HG03159 (cell line): ENCODE results near the gene SYDE2.
A peak's percentile ranks its signal among the peaks of the same experiment; 100 is the strongest.
"Not testable (repeated sequence)": the region's sequence is repeated elsewhere in the genome, so short reads cannot be mapped to it uniquely, and the experiment has no call there.

ENCODE experiments used
- ATAC-seq: cut with Tn5 transposase; IDR thresholded peaks from one replicate; pipeline ENCODE4 v1.9.1; 2021; ENCODE audit warnings: mild to moderate bottlenecking, moderate library complexity; ENCODE audit not compliant: unreplicated experiment

SYDE2 gene

GRCh38 chr1:85214654-85215053, 13.8 kb upstream of the SYDE2 start:
- ATAC-seq = no peak

GRCh38 chr1:85208488-85208887, 7.7 kb upstream of the SYDE2 start:
- ATAC-seq = no peak

- no peak for ATAC-seq
These were observed 2.9 kb upstream of the SYDE2 start for GRCh38 chr1:85203573-85204171.

GRCh38 chr1:85202864-85203255, 2.0 kb upstream of the SYDE2 start:
- no peak for ATAC-seq

- ATAC-seq = no peak
These were observed 1.5 kb upstream of the SYDE2 start for GRCh38 chr1:85202092-85202863.

GRCh38 chr1:85201340-85202091, 700 bp upstream of the SYDE2 start:
- peak; percentile 51 for ATAC-seq

GRCh38 chr1:85199667-85200462, 951 bp downstream of the SYDE2 start:
- ATAC-seq = no peak

- ATAC-seq = no peak
These were observed 2.0 kb downstream of the SYDE2 start for GRCh38 chr1:85198864-85199263.

- no peak for ATAC-seq
These were observed 4.5 kb downstream of the SYDE2 start for GRCh38 chr1:85196358-85196757.

- ATAC-seq = no peak
These were observed 5.1 kb downstream of the SYDE2 start for GRCh38 chr1:85195703-85196102.

GRCh38 chr1:85192129-85192528, 8.7 kb downstream of the SYDE2 start:
- ATAC-seq = not testable (repeated sequence)

- no peak for ATAC-seq
These were observed 11.7 kb downstream of the SYDE2 start for GRCh38 chr1:85189120-85189519.

- ATAC-seq = no peak
These were observed 12.3 kb downstream of the SYDE2 start for GRCh38 chr1:85188530-85188929.

- not testable (repeated sequence) for ATAC-seq
These were observed 13.8 kb downstream of the SYDE2 start for GRCh38 chr1:85187021-85187420.

- ATAC-seq = no peak
These were observed 16.6 kb downstream of the SYDE2 start for GRCh38 chr1:85184245-85184644.

GRCh38 chr1:85182700-85183099, 18.1 kb downstream of the SYDE2 start:
- no peak for ATAC-seq

GRCh38 chr1:85180869-85181268, 19.9 kb downstream of the SYDE2 start:
- no peak for ATAC-seq

- ATAC-seq = no peak
These were observed 21.3 kb downstream of the SYDE2 start for GRCh38 chr1:85179522-85179921.

GRCh38 chr1:85178396-85178795, 22.4 kb downstream of the SYDE2 start:
- no peak for ATAC-seq

- no peak for ATAC-seq
These were observed 26.3 kb downstream of the SYDE2 start for GRCh38 chr1:85174503-85174902.

GRCh38 chr1:85172684-85173337, 28.0 kb downstream of the SYDE2 start:
- no peak for ATAC-seq
